GM13977 (cell line): ENCODE results near the gene TMEM218.

Experiments
- DNase-seq: peaks from one replicate; pipeline ENCODE4 v3.0.0; 2012; ENCODE audit warnings: low spot score
- CTCF ChIP-seq: IDR thresholded peaks from 2 replicates; pipeline ENCODE4 v1.5.1; 2012; ENCODE audit warnings: mild to moderate bottlenecking, control low read depth; ENCODE audit not compliant: insufficient read depth; ENCODE audit errors: extremely low read depth, missing control alignments
- in situ Hi-C: fragments of 300-500 bp; cut with MboI; formaldehyde crosslinking; loops from one replicate; pipeline ENCODE4 v1.12.0; 2022; ENCODE audit warnings: low sequenced_read_pairs, low pct_unique_long_range_greater_than_20kb, mixed read lengths, inconsistent platforms; ENCODE audit not compliant: unreplicated experiment

Gene TMEM218

GRCh38 chr11:125052047-125052446 lies 59.4 kb downstream of the TMEM218 start:
- in situ Hi-C loops: no loop called here
- no peak for DNase-seq
- no peak for TF ChIP-seq CTCF

- no peak for DNase-seq
- in situ Hi-C loops: no loop called here
- no peak for TF ChIP-seq CTCF
Observed at GRCh38 chr11:125049164-125049792, 62.1 kb downstream of the TMEM218 start.
